Testis (tissue), 3 donors: ENCODE results near the gene AUTS2. TPM values are rescaled to one million over a fixed set of nuclear protein-coding genes. Genes with fewer than 3 reads are reported as not detected.

Source experiments
- DNase-seq: peaks from one replicate; pipeline ENCODE4 v3.0.0-alpha.2; 2019
- H3K27ac ChIP-seq, 2 donors: fragments of 200-600 bp; sonication (generic); one replicate each; pipeline ENCODE4 v1.5.1; 2019
- H3K27me3 ChIP-seq: fragments of 200-600 bp; sonication (generic); one replicate; pipeline ENCODE4 v1.5.1; 2019
- H3K36me3 ChIP-seq: fragments of 200-600 bp; sonication (generic); one replicate; pipeline ENCODE4 v1.5.1; 2017; ENCODE audit warnings: low read depth; ENCODE audit errors: missing control alignments
- H3K4me1 ChIP-seq: fragments of 200-600 bp; sonication (generic); one replicate; pipeline ENCODE4 v1.5.1; 2019
- H3K4me3 ChIP-seq, 2 donors: fragments of 200-600 bp; sonication (generic); one replicate each; pipeline ENCODE4 v1.5.1; 2017 to 2019
- H3K9me3 ChIP-seq: fragments of 200-600 bp; sonication (generic); one replicate; pipeline ENCODE4 v1.5.1; 2017
- POLR2A ChIP-seq: fragments of 450-650 bp; IDR thresholded peaks from one replicate; pipeline ENCODE4 v1.6.1; 2017; ENCODE audit warnings: antibody characterized with exemption, mild to moderate bottlenecking, moderate library complexity
- WGBS, 2 donors: methylation state at CpG; one replicate each; pipeline ENCODE4 v1.1.5; 2018; 5-methylcytosine and 5-hydroxymethylcytosine counted together
- intact Hi-C: fragments of 100-400 bp; cut with DNase I; formaldehyde crosslinking; loops from one replicate; pipeline ENCODE4 v1.15.1; 2023; ENCODE audit warnings: low total_unique reads
- polyA plus RNA-seq: library from polyadenylated mRNA; stranded (reverse); fragments of 350-450 nt; fragmentation: Illumina TruSeq; extraction: RNeasy Lipid Tissue Mini Kit (QIAGEN cat#74804); gene quantifications from one replicate; pipeline ENCODE4 v1.2.3, GENCODE V29; 2014; ENCODE audit warnings: low read depth, low replicate concordance; ENCODE audit not compliant: insufficient read depth
- total RNA-seq, 2 donors: library from RNA; depleted of rRNA; stranded (reverse); fragments of >200 nt; gene quantifications; one replicate each; pipeline ENCODE4 v1.2.3, GENCODE V29; 2016
- TF ChIP-seq, protein P1 (sequence below), 3 experiments: fragments of 450-650 bp in 2 of 3; fragments of 200-600 bp in 1 of 3; sonication (generic) in 1 of 3; IDR thresholded peaks; one replicate each; pipeline ENCODE4 v1.5.1; 2016 to 2019; ENCODE audit warnings: antibody characterized with exemption in 3 of 3, mild to moderate bottlenecking in 2 of 3, moderate library complexity in 1 of 3

Gene AUTS2
- total and polyA plus RNA-seq, 3 donors from 2014 or later = 21.3 to 75.5 (median 56.1) TPM

DNA sequence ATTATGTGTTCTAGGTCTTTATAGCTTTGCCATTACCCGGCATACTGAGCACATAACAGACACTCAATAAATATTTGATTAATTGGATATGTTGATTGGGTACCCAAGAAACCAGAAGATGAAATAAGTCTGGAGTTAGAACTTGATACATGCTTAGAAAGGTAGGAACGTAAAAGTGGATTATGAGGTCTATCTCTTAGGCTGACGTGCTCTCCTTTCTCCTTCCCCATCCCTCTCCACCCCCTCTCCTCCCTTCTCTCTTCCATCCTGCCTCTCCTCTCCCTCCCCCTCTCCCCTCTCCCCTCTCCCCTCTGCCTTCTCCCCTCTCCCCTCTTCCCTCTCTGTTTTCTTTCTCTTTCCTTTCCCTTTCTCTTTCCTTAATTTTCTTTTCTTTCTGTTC, 34.0 kb downstream of the AUTS2 start:
- Histone ChIP-seq H3K9me3 (no peaks in the 10 kb centered on the region), H3K36me3 (no peaks in the 10 kb centered on the region), H3K4me1 (peaks cover 12% of the 10 kb centered on the region), H3K27me3 (no peaks in the 10 kb centered on the region), H3K4me3 (no peak overlapping the region), H3K27ac (no peak overlapping the region)
- intact Hi-C loops = no loop called here
- TF ChIP-seq, protein P1, sequence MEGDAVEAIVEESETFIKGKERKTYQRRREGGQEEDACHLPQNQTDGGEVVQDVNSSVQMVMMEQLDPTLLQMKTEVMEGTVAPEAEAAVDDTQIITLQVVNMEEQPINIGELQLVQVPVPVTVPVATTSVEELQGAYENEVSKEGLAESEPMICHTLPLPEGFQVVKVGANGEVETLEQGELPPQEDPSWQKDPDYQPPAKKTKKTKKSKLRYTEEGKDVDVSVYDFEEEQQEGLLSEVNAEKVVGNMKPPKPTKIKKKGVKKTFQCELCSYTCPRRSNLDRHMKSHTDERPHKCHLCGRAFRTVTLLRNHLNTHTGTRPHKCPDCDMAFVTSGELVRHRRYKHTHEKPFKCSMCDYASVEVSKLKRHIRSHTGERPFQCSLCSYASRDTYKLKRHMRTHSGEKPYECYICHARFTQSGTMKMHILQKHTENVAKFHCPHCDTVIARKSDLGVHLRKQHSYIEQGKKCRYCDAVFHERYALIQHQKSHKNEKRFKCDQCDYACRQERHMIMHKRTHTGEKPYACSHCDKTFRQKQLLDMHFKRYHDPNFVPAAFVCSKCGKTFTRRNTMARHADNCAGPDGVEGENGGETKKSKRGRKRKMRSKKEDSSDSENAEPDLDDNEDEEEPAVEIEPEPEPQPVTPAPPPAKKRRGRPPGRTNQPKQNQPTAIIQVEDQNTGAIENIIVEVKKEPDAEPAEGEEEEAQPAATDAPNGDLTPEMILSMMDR (IDR thresholded peaks at IDR 0.05) = no peak
- TF ChIP-seq POLR2A = no peak
- no peak for DNase-seq
- 97 to 99% methylated on average over 3 of the region's 3 CpGs for WGBS, 2 donors

DNA sequence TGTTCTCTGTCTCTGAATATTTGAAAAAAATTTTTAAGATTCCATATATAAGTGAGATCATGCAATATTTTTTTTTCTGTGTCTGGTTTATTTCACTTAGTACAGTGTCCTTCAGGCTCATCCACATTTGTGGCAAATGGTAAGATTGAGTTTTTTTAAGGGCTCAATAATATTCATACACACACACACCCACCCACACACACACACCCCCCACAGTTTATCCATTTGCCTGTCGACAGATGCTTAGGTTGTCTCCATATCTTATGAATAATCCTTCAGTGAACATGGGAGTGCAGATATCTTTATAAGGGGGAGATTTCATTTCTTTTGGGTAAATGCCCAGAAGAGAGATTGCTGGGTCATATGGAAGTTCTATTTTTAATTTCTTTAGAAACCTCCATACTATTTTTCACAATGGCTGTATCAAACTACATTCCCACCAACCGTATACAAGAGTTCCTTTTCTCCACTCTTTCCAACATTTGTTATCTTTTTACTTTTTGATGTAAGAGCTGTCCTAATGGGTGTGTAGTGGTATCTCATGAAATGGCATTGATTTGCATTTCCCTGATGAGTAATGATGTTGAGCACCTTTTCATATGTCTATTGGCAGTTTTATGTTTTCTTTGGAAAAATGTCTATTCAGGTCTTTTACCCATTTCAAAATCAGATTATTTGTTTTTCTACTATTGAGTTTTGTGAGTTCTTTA, 35.0 kb downstream of the AUTS2 start:
- intact Hi-C loops = no loop called here
- no peak for DNase-seq
- Histone ChIP-seq H3K4me3 (no peak overlapping the region), H3K27ac (no peak overlapping the region), H3K36me3 (no peaks in the 10 kb centered on the region), H3K9me3 (no peaks in the 10 kb centered on the region), H3K4me1 (peaks cover 12% of the 10 kb centered on the region), H3K27me3 (no peaks in the 10 kb centered on the region)
- 65 to 82% methylated on average over 2 of the region's 2 CpGs for WGBS, 2 donors
- TF ChIP-seq, protein P1 (IDR thresholded peaks at IDR 0.05) = no peak
- TF ChIP-seq POLR2A = no peak

DNA sequence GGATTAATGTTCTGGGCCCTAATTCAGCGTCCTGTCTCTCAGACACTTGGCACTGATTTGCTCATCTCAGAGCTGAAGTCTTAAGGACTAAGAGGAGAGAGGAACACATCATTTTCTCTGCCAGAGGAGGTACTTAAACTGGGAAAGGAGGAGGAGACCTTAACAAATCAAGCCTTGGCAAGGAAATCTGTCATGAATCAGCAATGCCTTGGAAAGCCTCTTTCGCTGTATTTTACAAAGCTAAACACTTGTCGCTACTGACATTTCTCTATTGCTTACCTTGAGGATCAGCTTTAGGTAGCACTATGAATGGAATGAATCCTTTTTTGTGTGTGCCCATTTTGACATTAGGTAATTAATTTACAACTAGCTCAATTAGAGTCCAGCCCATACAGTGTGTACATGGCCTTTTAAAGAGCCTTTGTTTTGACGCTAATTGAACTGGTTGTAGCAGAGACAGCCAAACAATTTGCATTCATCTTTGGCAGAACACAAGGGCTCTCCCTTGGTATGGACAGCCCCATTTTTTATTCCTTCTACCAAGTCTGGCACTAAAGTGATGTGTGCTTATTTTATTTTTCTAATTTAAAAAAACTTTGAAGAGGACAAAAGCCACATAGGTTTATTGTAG, 37.4 kb downstream of the AUTS2 start:
- Histone ChIP-seq H3K4me1 (peaks cover 9% of the 10 kb centered on the region), H3K27ac (no peak overlapping the region), H3K4me3 (no peak overlapping the region), H3K9me3 (no peaks in the 10 kb centered on the region), H3K27me3 (no peaks in the 10 kb centered on the region), H3K36me3 (no peaks in the 10 kb centered on the region)
- TF ChIP-seq POLR2A = no peak
- TF ChIP-seq, protein P1 (IDR thresholded peaks at IDR 0.05) = no peak
- intact Hi-C loops = no loop called here
- DNase-seq = no peak
- WGBS, 2 donors = 84 to 85% methylated on average over 4 of the region's 4 CpGs

DNA sequence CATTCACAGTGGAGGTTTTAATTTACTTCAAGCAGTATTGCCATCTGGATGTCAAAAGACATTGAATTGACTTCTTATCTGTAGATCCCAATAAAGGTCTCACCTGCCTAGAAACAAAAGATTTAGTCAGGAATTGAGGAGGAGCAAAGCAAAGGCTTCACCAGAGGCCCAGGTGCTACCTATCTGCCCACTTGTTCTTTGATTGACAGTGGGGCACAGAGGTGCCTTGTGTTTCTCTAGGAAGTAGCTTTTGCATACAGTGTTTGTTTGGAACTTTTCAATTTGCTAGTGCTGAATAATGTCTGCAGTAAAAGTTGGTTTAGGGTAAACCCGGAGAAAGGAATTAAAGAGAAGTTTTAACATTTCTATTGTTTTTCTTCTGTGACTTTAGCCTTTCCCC, 40.4 kb downstream of the AUTS2 start:
- TF ChIP-seq POLR2A = no peak
- TF ChIP-seq, protein P1 (IDR thresholded peaks at IDR 0.05) = no peak
- 90 to 91% methylated on average over 1 of the region's 1 CpG for WGBS, 2 donors
- Histone ChIP-seq H3K4me3 (no peak overlapping the region), H3K27me3 (no peaks in the 10 kb centered on the region), H3K4me1 (peaks cover 12% of the 10 kb centered on the region), H3K36me3 (no peaks in the 10 kb centered on the region), H3K9me3 (no peaks in the 10 kb centered on the region), H3K27ac (no peak overlapping the region)
- DNase-seq = no peak
- intact Hi-C loops = no loop called here
